Adipose tissue (tissue), 3 donors: Measurements from ENCODE around the gene KCTD6. TPM values are rescaled to one million over a fixed set of nuclear protein-coding genes. Genes with fewer than 3 reads are reported as not detected.

Experiments
- H3K27ac ChIP-seq: one replicate; pipeline ENCODE4 v1.5.1; 2013; ENCODE audit warnings: low read depth, low read length
- WGBS, 3 donors: extraction: QIAGEN DNeasy Blood & Tissue Kit; methylation state at CpG; one replicate each; pipeline ENCODE4 v1.1.7; 2013; 5-methylcytosine and 5-hydroxymethylcytosine counted together
- polyA plus RNA-seq, 3 donors: library from polyadenylated mRNA; stranded (reverse); fragments of 200-250 nt; gene quantifications; one replicate each; pipeline ENCODE4 v1.2.3, GENCODE V29; 2013
- donor health status: healthy with polysubstance abuse.
- donor health status: Bipolar disorder and iron deficiency.
- donor health status: healthy.

Gene KCTD6
- polyA plus RNA-seq, 3 donors: 3.8 to 13.0 (median 9.8) TPM

- WGBS, 3 donors: 61 to 69% (median 67%) methylated on average over 8 of the region's 8 CpGs
- H3K27ac ChIP-seq: no peak overlapping the region
Measured at GRCh38 chr3:58482917-58483636, 8.8 kb upstream of the KCTD6 start.

GRCh38 chr3:58484045-58484721 is 7.7 kb upstream of the KCTD6 start:
- no peak overlapping the region for H3K27ac ChIP-seq

GRCh38 chr3:58484722-58485069 is 7.2 kb upstream of the KCTD6 start:
- no peak overlapping the region for H3K27ac ChIP-seq
- 71 to 87% (median 83%) methylated on average over 3 of the region's 3 CpGs for WGBS, 3 donors

More at GRCh38 chr3:58484045-58484721, 7.7 kb upstream of the KCTD6 start:
- 69 to 76% (median 71%) methylated on average over 7 of the region's 7 CpGs for WGBS, 3 donors

GRCh38 chr3:58485801-58486435 is 6.0 kb upstream of the KCTD6 start:
- H3K27ac ChIP-seq: no peak overlapping the region
- 71 to 86% (median 78%) methylated on average over 6 of the region's 6 CpGs for WGBS, 3 donors

- no peak overlapping the region for H3K27ac ChIP-seq
- WGBS, 3 donors: 44 to 59% (median 53%) methylated on average over 18 of the region's 18 CpGs
Measured at GRCh38 chr3:58487140-58487886, 4.6 kb upstream of the KCTD6 start.

- no peak overlapping the region for H3K27ac ChIP-seq
- WGBS, 3 donors: 45 to 56% (median 48%) methylated on average over 2 of the region's 2 CpGs
Measured at GRCh38 chr3:58488967-58489366, 2.9 kb upstream of the KCTD6 start.

GRCh38 chr3:58490860-58491501 is 915 bp upstream of the KCTD6 start:
- no peak overlapping the region for H3K27ac ChIP-seq
- WGBS, 3 donors: 63 to 79% (median 69%) methylated on average over 19 of the region's 19 CpGs

GRCh38 chr3:58492494-58492905 is 604 bp downstream of the KCTD6 start:
- 0 to 1% (median 1%) methylated on average over 15 of the region's 15 CpGs for WGBS, 3 donors
- no peak overlapping the region for H3K27ac ChIP-seq

- 64 to 78% (median 72%) methylated on average over 3 of the region's 3 CpGs for WGBS, 3 donors
- H3K27ac ChIP-seq: no peak overlapping the region
Measured at GRCh38 chr3:58494107-58494506, 2.2 kb downstream of the KCTD6 start.

GRCh38 chr3:58495101-58495500 is 3.2 kb downstream of the KCTD6 start:
- no peak overlapping the region for H3K27ac ChIP-seq
- 64 to 88% (median 77%) methylated on average over 3 of the region's 3 CpGs for WGBS, 3 donors

- 86 to 89% (median 87%) methylated on average over 5 of the region's 5 CpGs for WGBS, 3 donors
- no peak overlapping the region for H3K27ac ChIP-seq
Measured at GRCh38 chr3:58496206-58496857, 4.4 kb downstream of the KCTD6 start.

GRCh38 chr3:58497097-58497496 is 5.2 kb downstream of the KCTD6 start:
- 28 to 46% (median 30%) methylated on average over 1 of the region's 1 CpG for WGBS, 3 donors
- no peak overlapping the region for H3K27ac ChIP-seq

GRCh38 chr3:58502872-58503271 is 11.0 kb downstream of the KCTD6 start:
- H3K27ac ChIP-seq: no peak overlapping the region
- 14 to 40% (median 20%) methylated on average over 1 of the region's 1 CpG for WGBS, 3 donors

- WGBS, 3 donors: 41 to 72% (median 69%) methylated on average over 2 of the region's 2 CpGs
- H3K27ac ChIP-seq: no peak overlapping the region
Measured at GRCh38 chr3:58507356-58508078, 15.6 kb downstream of the KCTD6 start.

- WGBS, 3 donors: 71 to 76% (median 73%) methylated on average over 6 of the region's 6 CpGs
- no peak overlapping the region for H3K27ac ChIP-seq
Measured at GRCh38 chr3:58508437-58508836, 16.5 kb downstream of the KCTD6 start.

- 93 to 95% (median 95%) methylated on average over 3 of the region's 3 CpGs for WGBS, 3 donors
- no peak overlapping the region for H3K27ac ChIP-seq
Measured at GRCh38 chr3:58514405-58514804, 22.5 kb downstream of the KCTD6 start.

- no peak overlapping the region for H3K27ac ChIP-seq
- 43 to 69% (median 57%) methylated on average over 3 of the region's 3 CpGs for WGBS, 3 donors
Measured at GRCh38 chr3:58518291-58518789, 26.4 kb downstream of the KCTD6 start.
